DMS53 (cell line): ENCODE data around the gene SPOCK3.
"Not testable (repeated sequence)": the region's sequence is repeated elsewhere in the genome, so short reads cannot be mapped to it uniquely, and the experiment has no call there.

Experiments used
- DNase-seq: peaks from one replicate; lab custom pipeline; 2025; lab: John Stamatoyannopoulos, UW

The SPOCK3 gene

GRCh38 chr4:166823126-166823525, 411.2 kb downstream of the SPOCK3 start:
- no peak for DNase-seq

GRCh38 chr4:166822386-166822785, 411.9 kb downstream of the SPOCK3 start:
- no peak for DNase-seq

DNA sequence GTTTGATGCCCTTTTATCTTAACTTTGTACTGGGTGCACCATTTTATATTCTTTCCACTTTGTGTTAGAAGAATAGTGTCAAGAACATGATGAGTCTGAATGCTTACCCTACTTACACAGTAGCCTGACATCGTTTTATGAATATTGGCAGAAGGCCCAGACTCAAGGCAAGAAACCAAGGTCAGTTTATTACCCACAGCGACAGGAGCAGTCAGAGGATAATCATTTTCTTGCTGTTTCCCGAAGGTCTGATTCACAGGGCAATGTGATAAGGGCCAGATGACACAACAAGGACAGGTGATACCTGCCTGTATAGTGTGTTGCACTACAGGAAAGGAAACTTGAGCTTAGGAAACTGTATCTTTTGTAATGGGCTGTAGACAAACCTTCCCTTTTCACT, 417.4 kb downstream of the SPOCK3 start:
- peak; percentile 65 for DNase-seq

DNA sequence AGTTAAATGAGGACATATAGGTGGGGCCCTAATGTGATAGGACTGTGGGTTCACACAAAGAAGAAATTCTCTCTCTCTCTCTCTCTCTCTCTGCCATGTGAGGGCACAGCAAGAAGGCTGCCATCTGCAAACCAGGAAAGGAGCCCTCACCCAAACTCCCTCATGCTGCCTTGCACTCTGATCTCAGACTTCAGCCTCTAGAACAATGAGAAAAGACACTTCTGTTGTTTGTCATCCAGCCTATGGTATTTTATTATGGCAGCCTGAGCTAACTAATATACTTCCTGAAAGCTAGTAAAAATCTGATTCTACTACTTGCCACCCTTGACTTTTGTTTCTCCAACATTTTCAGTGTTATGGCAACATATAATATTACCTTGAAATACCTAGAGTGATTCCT, 425.9 kb downstream of the SPOCK3 start:
- DNase-seq = no peak

GRCh38 chr4:166802346-166802745, 431.9 kb downstream of the SPOCK3 start:
- no peak for DNase-seq

- no peak for DNase-seq
These were observed 436.2 kb downstream of the SPOCK3 start for GRCh38 chr4:166798126-166798525.

- DNase-seq = no peak
These were observed 456.5 kb downstream of the SPOCK3 start for GRCh38 chr4:166777760-166778159.

DNA sequence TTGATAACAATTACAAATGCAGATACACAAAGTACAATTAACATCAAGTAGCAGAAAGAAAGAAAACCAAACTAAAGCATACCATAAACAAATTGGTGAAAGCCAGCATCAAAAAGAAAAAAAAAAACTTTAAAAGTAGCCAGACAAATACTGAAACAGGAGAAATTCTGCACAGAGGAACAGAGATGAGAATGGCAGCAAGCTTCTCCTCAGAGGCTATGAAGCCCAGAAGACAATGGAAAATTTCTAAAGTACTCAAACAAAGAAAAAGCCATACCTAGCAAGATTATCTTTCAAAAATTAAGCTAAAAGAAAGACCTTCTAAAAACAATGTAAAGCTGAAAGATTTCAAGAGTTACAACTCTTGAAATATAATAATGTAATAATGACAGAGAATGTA, 471.3 kb downstream of the SPOCK3 start:
- no peak for DNase-seq

DNA sequence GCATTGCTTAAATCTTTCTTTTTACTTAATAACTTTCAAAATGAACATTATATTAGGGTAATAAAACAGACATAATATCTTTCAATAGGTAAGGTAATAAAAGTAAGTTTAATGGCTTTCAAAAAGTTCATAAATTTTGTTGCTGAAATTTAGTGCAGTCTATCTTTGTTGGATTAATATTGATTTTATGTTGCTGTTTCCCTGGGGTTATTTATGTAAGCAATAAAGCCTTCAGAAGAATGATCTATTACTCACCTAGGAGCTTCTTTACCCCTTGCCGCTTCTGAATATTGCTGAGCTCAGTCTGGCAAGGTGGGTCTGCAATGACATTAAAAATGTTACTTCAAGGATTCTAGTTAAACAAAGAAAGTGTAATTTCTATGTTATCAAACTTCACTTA, 492.6 kb downstream of the SPOCK3 start:
- no peak for DNase-seq

- not testable (repeated sequence) for DNase-seq
These were observed 495.1 kb downstream of the SPOCK3 start for GRCh38 chr4:166739215-166739614.

- no peak for DNase-seq
These were observed 496.9 kb downstream of the SPOCK3 start for GRCh38 chr4:166737430-166737829.

DNA sequence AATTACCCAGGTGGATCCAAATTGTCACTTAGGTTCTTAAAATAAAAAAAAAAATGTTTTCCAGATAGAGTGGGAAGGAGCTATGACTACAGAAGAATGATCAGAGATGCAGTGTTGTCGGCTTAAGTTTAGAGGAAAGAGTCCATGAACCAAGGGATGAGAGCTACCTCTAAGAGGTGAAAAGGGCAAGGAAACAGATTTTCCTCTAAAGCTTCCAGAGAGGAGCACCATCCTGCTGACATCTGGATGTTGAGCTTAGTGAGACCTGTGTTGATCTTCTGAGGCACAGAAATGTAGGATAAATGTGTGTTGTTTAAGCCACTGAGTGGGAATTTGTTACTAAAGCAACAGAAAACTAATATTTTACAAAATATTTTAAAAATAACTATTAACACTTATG, 498.7 kb downstream of the SPOCK3 start:
- DNase-seq = no peak

GRCh38 chr4:166734797-166735196, 499.5 kb downstream of the SPOCK3 start:
- no peak for DNase-seq

GRCh38 chr4:166733686-166734085, 500.6 kb downstream of the SPOCK3 start:
- no peak for DNase-seq

- DNase-seq = no peak
These were observed 507.5 kb downstream of the SPOCK3 start for GRCh38 chr4:166726832-166727231.

DNA sequence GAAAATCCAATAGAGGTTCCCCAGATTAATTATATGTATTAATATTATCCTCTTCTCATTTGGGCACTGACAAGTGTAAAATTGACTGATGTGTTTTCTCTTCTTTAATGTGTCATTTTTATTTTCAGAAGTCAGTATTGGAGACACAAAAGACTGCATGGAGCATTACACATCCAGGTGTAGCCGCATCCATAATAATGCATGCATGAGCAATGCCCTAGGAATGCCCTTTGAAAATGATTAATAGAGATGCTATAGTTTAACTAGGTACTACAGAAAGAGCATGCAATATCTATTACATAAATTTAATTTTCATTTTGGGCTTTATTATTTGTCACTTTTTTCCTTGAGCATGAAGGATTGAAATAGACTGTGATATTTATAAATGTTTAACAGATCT, 509.9 kb downstream of the SPOCK3 start:
- no peak for DNase-seq

DNA sequence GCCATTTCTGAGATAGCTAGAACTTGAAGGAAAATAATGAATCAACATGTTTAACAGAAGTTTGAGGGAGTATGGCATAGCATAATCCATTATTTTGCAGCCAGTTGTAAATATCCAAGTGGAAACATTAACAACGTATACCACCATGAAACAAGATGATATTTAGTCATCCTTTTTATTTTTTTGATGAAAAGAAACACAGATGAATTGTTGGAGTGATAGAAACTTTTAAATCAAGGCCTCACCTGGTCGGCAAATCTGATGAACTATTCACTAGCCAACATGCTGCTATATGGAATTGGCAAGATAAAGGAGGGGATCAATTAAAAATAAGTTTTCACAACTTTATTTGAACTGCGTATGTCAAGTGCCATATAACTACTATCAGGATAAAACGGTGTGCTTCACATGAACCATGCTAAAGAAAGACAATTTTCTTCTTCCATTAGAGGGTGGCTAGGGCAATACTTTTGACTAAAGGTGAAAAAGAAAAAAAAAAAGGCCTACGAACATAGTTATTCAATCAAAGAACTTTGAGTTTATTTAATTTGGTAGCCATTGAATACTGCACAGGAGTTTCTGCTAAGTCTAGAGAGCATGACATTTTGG, 510.7 kb downstream of the SPOCK3 start:
- DNase-seq = no peak

- DNase-seq = not testable (repeated sequence)
These were observed 518.3 kb downstream of the SPOCK3 start for GRCh38 chr4:166715748-166716713.

- DNase-seq = no peak
These were observed 533.7 kb downstream of the SPOCK3 start for GRCh38 chr4:166700592-166700991.

DNA sequence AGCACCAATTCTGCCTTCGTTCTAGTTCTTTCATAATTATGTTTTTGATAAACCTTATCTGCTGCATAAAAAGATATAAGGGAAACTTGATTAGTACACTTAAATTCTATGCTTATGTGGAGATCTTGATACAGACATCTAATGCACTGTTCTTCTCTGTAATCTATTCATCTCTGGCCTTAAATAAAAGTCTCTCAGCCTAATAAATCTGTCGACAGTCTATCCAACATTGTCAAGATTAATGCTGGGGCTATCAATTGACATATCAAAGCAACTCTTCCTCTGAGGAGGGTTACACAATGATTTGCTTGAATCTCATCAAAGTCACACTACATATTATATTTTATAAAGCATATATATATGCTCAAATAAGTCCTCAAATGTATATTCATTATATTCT, 545.5 kb downstream of the SPOCK3 start:
- no peak for DNase-seq

GRCh38 chr4:166687828-166688227, 546.5 kb downstream of the SPOCK3 start:
- DNase-seq = no peak
